ENCODE data around the gene APOL1.
"Not testable (repeated sequence)": the region's sequence is repeated elsewhere in the genome, so short reads cannot be mapped to it uniquely, and the experiment has no call there.

The APOL1 gene, protein sequence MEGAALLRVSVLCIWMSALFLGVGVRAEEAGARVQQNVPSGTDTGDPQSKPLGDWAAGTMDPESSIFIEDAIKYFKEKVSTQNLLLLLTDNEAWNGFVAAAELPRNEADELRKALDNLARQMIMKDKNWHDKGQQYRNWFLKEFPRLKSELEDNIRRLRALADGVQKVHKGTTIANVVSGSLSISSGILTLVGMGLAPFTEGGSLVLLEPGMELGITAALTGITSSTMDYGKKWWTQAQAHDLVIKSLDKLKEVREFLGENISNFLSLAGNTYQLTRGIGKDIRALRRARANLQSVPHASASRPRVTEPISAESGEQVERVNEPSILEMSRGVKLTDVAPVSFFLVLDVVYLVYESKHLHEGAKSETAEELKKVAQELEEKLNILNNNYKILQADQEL

GRCh38 chr22:36252754-36253522 lies at the start of gene APOL1:
APOL1 (plus strand) TSS chr22:36253133; CDS start chr22:36254956, 1,823 bp downstream.
- H2AFZ ChIP-seq (ENCODE audit: low read length, unreplicated experiment): peak within 1 kb of the TSS; percentile 75
- H3K36me3 ChIP-seq (ENCODE audit: insufficient read depth, low read length): no peaks in the 10 kb centered on the region
- H3K79me2 ChIP-seq (ENCODE audit: control insufficient read depth, insufficient read depth, low read length, unreplicated experiment): peaks cover 10% of the 10 kb centered on the region
- peaks cover 12% of the 10 kb centered on the region for H3K4me1 ChIP-seq (ENCODE audit: control insufficient read depth, insufficient read depth, low read length, unreplicated experiment)
- peak within 1 kb of the TSS; percentile 90 for H3K4me3 ChIP-seq (ENCODE audit: low read depth, low read length)
- peak within 1 kb of the TSS; percentile 50 for H3K27ac ChIP-seq (ENCODE audit: low read depth, low read length)
- H3K27me3 ChIP-seq (ENCODE audit: insufficient read depth, low read length): no peaks in the 10 kb centered on the region

GRCh38 chr22:36203441-36203840 lies 49.5 kb upstream of the APOL1 start:
- H3K27ac ChIP-seq (ENCODE audit: low read depth, low read length); H3K4me1 ChIP-seq (ENCODE audit: control insufficient read depth, insufficient read depth, low read length, unreplicated experiment); H3K79me2 ChIP-seq (ENCODE audit: control insufficient read depth, insufficient read depth, low read length, unreplicated experiment); H3K36me3 ChIP-seq (ENCODE audit: insufficient read depth, low read length); H3K27me3 ChIP-seq (ENCODE audit: insufficient read depth, low read length); H2AFZ ChIP-seq (ENCODE audit: low read length, unreplicated experiment); H3K4me3 ChIP-seq (ENCODE audit: low read depth, low read length): not testable (repeated sequence)

GRCh38 chr22:36204001-36204631 lies 48.8 kb upstream of the APOL1 start:
- Histone ChIP-seq H3K27ac (ENCODE audit: low read depth, low read length) (no peak overlapping the region), H3K4me3 (ENCODE audit: low read depth, low read length) (no peak overlapping the region), H3K36me3 (ENCODE audit: insufficient read depth, low read length) (no peaks in the 10 kb centered on the region), H3K4me1 (ENCODE audit: control insufficient read depth, insufficient read depth, low read length, unreplicated experiment) (no peaks in the 10 kb centered on the region), H3K79me2 (ENCODE audit: control insufficient read depth, insufficient read depth, low read length, unreplicated experiment) (no peaks in the 10 kb centered on the region), H3K27me3 (ENCODE audit: insufficient read depth, low read length) (0 out of 2 replicates have a peak, but pooled peaks cover 6% of the 10 kb centered on the region), H2AFZ (ENCODE audit: low read length, unreplicated experiment) (no peak overlapping the region)

GRCh38 chr22:36204632-36205015 lies 48.3 kb upstream of the APOL1 start:
- no peak overlapping the region for H3K4me3 ChIP-seq (ENCODE audit: low read depth, low read length)
- H2AFZ ChIP-seq (ENCODE audit: low read length, unreplicated experiment): no peak overlapping the region
- H3K79me2 ChIP-seq (ENCODE audit: control insufficient read depth, insufficient read depth, low read length, unreplicated experiment): no peaks in the 10 kb centered on the region
- H3K36me3 ChIP-seq (ENCODE audit: insufficient read depth, low read length): no peaks in the 10 kb centered on the region
- 0 out of 2 replicates have a peak, but pooled peaks cover 6% of the 10 kb centered on the region for H3K27me3 ChIP-seq (ENCODE audit: insufficient read depth, low read length)
- no peak overlapping the region for H3K27ac ChIP-seq (ENCODE audit: low read depth, low read length)
- H3K4me1 ChIP-seq (ENCODE audit: control insufficient read depth, insufficient read depth, low read length, unreplicated experiment): no peaks in the 10 kb centered on the region

GRCh38 chr22:36205573-36205972 lies 47.4 kb upstream of the APOL1 start:
- H3K36me3 ChIP-seq (ENCODE audit: insufficient read depth, low read length); H3K4me1 ChIP-seq (ENCODE audit: control insufficient read depth, insufficient read depth, low read length, unreplicated experiment); H2AFZ ChIP-seq (ENCODE audit: low read length, unreplicated experiment); H3K27me3 ChIP-seq (ENCODE audit: insufficient read depth, low read length); H3K27ac ChIP-seq (ENCODE audit: low read depth, low read length); H3K4me3 ChIP-seq (ENCODE audit: low read depth, low read length); H3K79me2 ChIP-seq (ENCODE audit: control insufficient read depth, insufficient read depth, low read length, unreplicated experiment): not testable (repeated sequence)

DNA sequence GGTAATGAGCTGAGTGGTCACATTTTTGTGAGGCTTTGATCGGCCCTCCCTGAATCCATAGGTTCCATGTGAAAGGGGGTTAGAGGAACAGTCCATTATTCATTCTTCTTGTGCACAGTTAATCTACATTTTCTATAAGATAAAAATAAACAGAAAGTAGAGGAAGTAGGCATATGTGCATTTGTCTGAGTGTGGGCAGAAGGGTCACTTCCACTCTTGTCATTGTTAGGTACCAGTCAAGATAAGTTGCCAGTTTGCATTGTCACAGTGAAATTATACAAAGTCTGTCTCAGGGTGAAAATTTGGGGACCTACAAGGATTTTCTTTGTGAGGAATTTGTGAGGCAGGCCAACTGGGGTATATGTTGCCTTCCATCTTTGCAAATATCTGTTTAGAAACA lies 46.7 kb upstream of the APOL1 start:
- Histone ChIP-seq H3K4me3 (ENCODE audit: low read depth, low read length) (no peak overlapping the region), H3K27ac (ENCODE audit: low read depth, low read length) (no peak overlapping the region), H3K4me1 (ENCODE audit: control insufficient read depth, insufficient read depth, low read length, unreplicated experiment) (no peaks in the 10 kb centered on the region), H3K79me2 (ENCODE audit: control insufficient read depth, insufficient read depth, low read length, unreplicated experiment) (no peaks in the 10 kb centered on the region), H3K36me3 (ENCODE audit: insufficient read depth, low read length) (no peaks in the 10 kb centered on the region), H3K27me3 (ENCODE audit: insufficient read depth, low read length) (0 out of 2 replicates have a peak, but pooled peaks cover 6% of the 10 kb centered on the region), H2AFZ (ENCODE audit: low read length, unreplicated experiment) (no peak overlapping the region)

DNA sequence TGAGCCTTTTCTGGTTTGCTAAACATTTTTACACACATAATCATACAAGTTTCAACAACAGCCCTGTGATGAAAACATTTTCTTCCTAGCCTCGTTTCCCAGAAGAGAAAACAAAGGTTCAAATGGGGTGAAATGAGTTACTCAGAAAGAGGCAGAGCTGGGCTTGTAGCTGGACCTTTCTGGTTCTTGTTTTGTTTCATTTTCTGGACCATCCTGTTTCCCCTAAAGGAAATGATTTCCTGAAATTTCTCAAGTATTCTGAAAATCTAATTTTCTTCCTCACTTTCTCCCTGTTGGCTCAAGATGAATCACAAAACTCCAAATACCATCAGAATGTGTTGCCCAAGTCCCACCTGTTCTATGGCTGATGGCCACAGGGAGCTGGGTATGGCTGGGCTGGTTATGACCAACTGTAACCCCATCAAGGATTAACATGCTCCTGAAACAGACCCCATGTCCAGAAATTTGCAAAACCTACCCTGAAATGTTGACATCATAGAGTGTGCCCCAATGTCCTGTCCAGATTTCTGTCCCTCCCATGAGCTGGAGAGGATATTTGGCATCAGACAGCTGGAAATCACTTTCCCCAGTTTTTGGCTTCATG lies 44.7 kb upstream of the APOL1 start:
- Histone ChIP-seq H3K27me3 (ENCODE audit: insufficient read depth, low read length) (0 out of 2 replicates have a peak, but pooled peaks cover 8% of the 10 kb centered on the region), H3K79me2 (ENCODE audit: control insufficient read depth, insufficient read depth, low read length, unreplicated experiment) (no peaks in the 10 kb centered on the region), H3K36me3 (ENCODE audit: insufficient read depth, low read length) (no peaks in the 10 kb centered on the region), H2AFZ (ENCODE audit: low read length, unreplicated experiment) (no peak overlapping the region), H3K27ac (ENCODE audit: low read depth, low read length) (no peak overlapping the region), H3K4me1 (ENCODE audit: control insufficient read depth, insufficient read depth, low read length, unreplicated experiment) (no peaks in the 10 kb centered on the region), H3K4me3 (ENCODE audit: low read depth, low read length) (no peak overlapping the region)

DNA sequence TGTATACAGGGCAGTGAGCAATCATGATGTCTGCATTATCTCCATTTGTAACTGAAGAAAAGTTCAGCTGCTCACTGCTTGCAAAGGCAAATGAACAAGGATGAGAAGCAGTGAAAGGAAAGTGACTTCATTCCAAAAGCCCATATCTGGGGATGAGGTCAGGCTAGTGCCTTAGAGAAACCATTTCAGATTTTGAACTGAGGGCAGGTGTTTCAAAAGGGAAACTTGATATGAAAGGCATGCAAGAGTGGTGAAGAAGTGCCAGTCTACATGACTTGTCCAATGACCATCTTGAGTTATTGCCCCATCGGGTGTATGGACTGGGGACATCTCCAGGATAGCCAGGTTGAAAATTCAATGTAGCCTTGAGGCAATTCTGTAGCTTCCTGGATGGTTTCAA lies 44.0 kb upstream of the APOL1 start:
- 0 out of 2 replicates have a peak, but pooled peaks cover 9% of the 10 kb centered on the region for H3K27me3 ChIP-seq (ENCODE audit: insufficient read depth, low read length)
- no peak overlapping the region for H2AFZ ChIP-seq (ENCODE audit: low read length, unreplicated experiment)

GRCh38 chr22:36209488-36209908 lies 43.4 kb upstream of the APOL1 start:
- not testable (repeated sequence) for H3K4me3 ChIP-seq (ENCODE audit: low read depth, low read length); H3K4me1 ChIP-seq (ENCODE audit: control insufficient read depth, insufficient read depth, low read length, unreplicated experiment)

More for the DNA sequence above, 44.0 kb upstream of the APOL1 start:
- no peaks in the 10 kb centered on the region for H3K4me1 ChIP-seq (ENCODE audit: control insufficient read depth, insufficient read depth, low read length, unreplicated experiment)
- no peak overlapping the region for H3K27ac ChIP-seq (ENCODE audit: low read depth, low read length)
- no peak overlapping the region for H3K4me3 ChIP-seq (ENCODE audit: low read depth, low read length)
- no peaks in the 10 kb centered on the region for H3K36me3 ChIP-seq (ENCODE audit: insufficient read depth, low read length)
- H3K79me2 ChIP-seq (ENCODE audit: control insufficient read depth, insufficient read depth, low read length, unreplicated experiment): no peaks in the 10 kb centered on the region

DNA sequence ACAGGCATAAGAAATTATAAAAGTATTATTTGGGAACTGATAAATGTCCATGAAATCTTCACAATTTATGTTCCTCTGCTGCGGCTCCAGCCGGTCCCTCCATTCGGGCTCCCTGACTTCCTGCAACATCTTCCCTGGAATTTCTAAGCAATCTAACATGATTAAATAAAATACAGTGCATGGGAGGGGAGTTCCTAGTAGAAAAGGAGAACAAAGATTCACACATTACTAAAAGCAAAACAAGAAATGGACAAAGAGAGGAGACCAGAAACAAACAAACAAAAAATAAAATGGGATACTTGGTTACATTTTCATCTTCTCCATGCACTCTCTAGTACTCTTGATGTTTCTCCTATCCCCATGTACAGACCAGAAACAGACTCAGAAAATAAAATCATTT lies 42.7 kb upstream of the APOL1 start:
- no peak overlapping the region for H3K4me3 ChIP-seq (ENCODE audit: low read depth, low read length)
- H3K4me1 ChIP-seq (ENCODE audit: control insufficient read depth, insufficient read depth, low read length, unreplicated experiment): no peaks in the 10 kb centered on the region
- H3K36me3 ChIP-seq (ENCODE audit: insufficient read depth, low read length): no peaks in the 10 kb centered on the region
- H3K27ac ChIP-seq (ENCODE audit: low read depth, low read length): no peak overlapping the region
- 0 out of 2 replicates have a peak, but pooled peaks cover 9% of the 10 kb centered on the region for H3K27me3 ChIP-seq (ENCODE audit: insufficient read depth, low read length)
- no peaks in the 10 kb centered on the region for H3K79me2 ChIP-seq (ENCODE audit: control insufficient read depth, insufficient read depth, low read length, unreplicated experiment)
- H2AFZ ChIP-seq (ENCODE audit: low read length, unreplicated experiment): no peak overlapping the region

More at GRCh38 chr22:36209488-36209908, 43.4 kb upstream of the APOL1 start:
- not testable (repeated sequence) for H3K27ac ChIP-seq (ENCODE audit: low read depth, low read length); H3K27me3 ChIP-seq (ENCODE audit: insufficient read depth, low read length); H3K79me2 ChIP-seq (ENCODE audit: control insufficient read depth, insufficient read depth, low read length, unreplicated experiment); H3K36me3 ChIP-seq (ENCODE audit: insufficient read depth, low read length); H2AFZ ChIP-seq (ENCODE audit: low read length, unreplicated experiment)

Measured in ACC112 (cell line).